GM18951 (cell line): Measurements from ENCODE around the gene EXD1.
"Not testable (repeated sequence)": the region's sequence is repeated elsewhere in the genome, so short reads cannot be mapped to it uniquely, and the experiment has no call there.

Experiments used
- POLR2A ChIP-seq: IDR thresholded peaks from 4 replicates; pipeline ENCODE4 v1.6.1; 2011; ENCODE audit warnings: mild to moderate bottlenecking; ENCODE audit not compliant: insufficient read length, insufficient read depth; ENCODE audit errors: extremely low read depth
- in situ Hi-C: fragments of 300-500 bp; cut with MboI; formaldehyde crosslinking; loops from one replicate; pipeline ENCODE4 v1.12.0; 2022; ENCODE audit warnings: low sequenced_read_pairs, mixed read lengths, inconsistent platforms; ENCODE audit not compliant: unreplicated experiment

Gene EXD1

GRCh38 chr15:41251411-41251810 is 20.9 kb upstream of the EXD1 start:
- TF ChIP-seq POLR2A, result no peak

GRCh38 chr15:41250745-41251144 is 20.2 kb upstream of the EXD1 start:
- in situ Hi-C loops, result not testable (repeated sequence)

More at GRCh38 chr15:41251411-41251810, 20.9 kb upstream of the EXD1 start:
- in situ Hi-C loops, result no loop called here

GRCh38 chr15:41241221-41241964 is 10.8 kb upstream of the EXD1 start:
- no peak for TF ChIP-seq POLR2A
- in situ Hi-C loops, result no loop called here

- in situ Hi-C loops, result no loop called here
- no peak for TF ChIP-seq POLR2A
Observed at GRCh38 chr15:41238100-41238499, 7.5 kb upstream of the EXD1 start.

GRCh38 chr15:41235929-41236328 is 5.4 kb upstream of the EXD1 start:
- in situ Hi-C loops, result no loop called here
- TF ChIP-seq POLR2A, result no peak

GRCh38 chr15:41235228-41235627 is 4.7 kb upstream of the EXD1 start:
- in situ Hi-C loops, result not testable (repeated sequence)

- in situ Hi-C loops, result no loop called here
- TF ChIP-seq POLR2A, result no peak
Observed at GRCh38 chr15:41233367-41233771, 2.8 kb upstream of the EXD1 start.

- TF ChIP-seq POLR2A, result no peak
- in situ Hi-C loops, result no loop called here
Observed at GRCh38 chr15:41231422-41232226, 1.1 kb upstream of the EXD1 start.

- in situ Hi-C loops, result no loop called here
- no peak for TF ChIP-seq POLR2A
Observed at GRCh38 chr15:41230345-41230649, 260 bp downstream of the EXD1 start.

- in situ Hi-C loops, result no loop called here
- TF ChIP-seq POLR2A, result no peak
Observed at GRCh38 chr15:41219381-41219780, 11.2 kb downstream of the EXD1 start.

- in situ Hi-C loops, result no loop called here
- no peak for TF ChIP-seq POLR2A
Observed at GRCh38 chr15:41218851-41219250, 11.7 kb downstream of the EXD1 start.

GRCh38 chr15:41215708-41216107 is 14.8 kb downstream of the EXD1 start:
- in situ Hi-C loops, result no loop called here
- TF ChIP-seq POLR2A, result no peak

GRCh38 chr15:41207687-41208448 is 22.7 kb downstream of the EXD1 start:
- in situ Hi-C loops, result no loop called here
- TF ChIP-seq POLR2A, result no peak

GRCh38 chr15:41205315-41205714 is 25.2 kb downstream of the EXD1 start:
- in situ Hi-C loops, result no loop called here
- TF ChIP-seq POLR2A, result no peak
